Suprapubic skin (tissue), 4 donors: ENCODE measurements around the gene ADNP2.

Source experiments
- CTCF ChIP-seq, 2 donors: fragments of 200-600 bp in 1 of 2; fragments of 450-650 bp in 1 of 2; sonication (generic) in 1 of 2; IDR thresholded peaks; one replicate each; pipeline ENCODE4 v1.5.1; 2016 to 2019; ENCODE audit warnings: antibody characterized with exemption in 2 of 2, mild to moderate bottlenecking in 1 of 2, moderate library complexity in 1 of 2
- EP300 ChIP-seq: sonication (generic); formaldehyde crosslinking; IDR thresholded peaks from one replicate; pipeline ENCODE4 v1.6.1; 2017; ENCODE audit warnings: antibody characterized with exemption
- POLR2A ChIP-seq, 2 donors: fragments of 450-650 bp; IDR thresholded peaks; one replicate each; pipeline ENCODE4 v1.6.1; 2017; ENCODE audit warnings: antibody characterized with exemption in 2 of 2, mild to moderate bottlenecking in 2 of 2, moderate library complexity in 2 of 2
- POLR2AphosphoS5 ChIP-seq, 3 donors: sonication (generic); formaldehyde crosslinking; IDR thresholded peaks; one replicate each; pipeline ENCODE4 v1.6.1; 2017; ENCODE audit warnings: antibody characterized with exemption in 3 of 3

- TF ChIP-seq POLR2A (IDR thresholded peaks at IDR 0.05) (no peak), CTCF (IDR thresholded peaks at IDR 0.05) (no peak), POLR2AphosphoS5 (IDR thresholded peaks at IDR 0.05) (no peak), EP300 (no peak)
These were observed 26.1 kb downstream of the ADNP2 start for GRCh38 chr18:80135136-80135535.
